A549 treated with Hydrocortisone at 1 μM for 4 hours (cell line): ENCODE data around the gene NBPF14. TPM values are rescaled to one million over a fixed set of nuclear protein-coding genes. Genes with fewer than 3 reads are reported as not detected.

Experiments
- total RNA-seq: library from RNA; stranded (reverse); fragments of 200-300 nt; extraction: Qiagen RNA extraction; gene quantifications from 5 replicates; pipeline ENCODE4 v1.2.3, GENCODE V29; 2022

NBPF14 gene, protein sequence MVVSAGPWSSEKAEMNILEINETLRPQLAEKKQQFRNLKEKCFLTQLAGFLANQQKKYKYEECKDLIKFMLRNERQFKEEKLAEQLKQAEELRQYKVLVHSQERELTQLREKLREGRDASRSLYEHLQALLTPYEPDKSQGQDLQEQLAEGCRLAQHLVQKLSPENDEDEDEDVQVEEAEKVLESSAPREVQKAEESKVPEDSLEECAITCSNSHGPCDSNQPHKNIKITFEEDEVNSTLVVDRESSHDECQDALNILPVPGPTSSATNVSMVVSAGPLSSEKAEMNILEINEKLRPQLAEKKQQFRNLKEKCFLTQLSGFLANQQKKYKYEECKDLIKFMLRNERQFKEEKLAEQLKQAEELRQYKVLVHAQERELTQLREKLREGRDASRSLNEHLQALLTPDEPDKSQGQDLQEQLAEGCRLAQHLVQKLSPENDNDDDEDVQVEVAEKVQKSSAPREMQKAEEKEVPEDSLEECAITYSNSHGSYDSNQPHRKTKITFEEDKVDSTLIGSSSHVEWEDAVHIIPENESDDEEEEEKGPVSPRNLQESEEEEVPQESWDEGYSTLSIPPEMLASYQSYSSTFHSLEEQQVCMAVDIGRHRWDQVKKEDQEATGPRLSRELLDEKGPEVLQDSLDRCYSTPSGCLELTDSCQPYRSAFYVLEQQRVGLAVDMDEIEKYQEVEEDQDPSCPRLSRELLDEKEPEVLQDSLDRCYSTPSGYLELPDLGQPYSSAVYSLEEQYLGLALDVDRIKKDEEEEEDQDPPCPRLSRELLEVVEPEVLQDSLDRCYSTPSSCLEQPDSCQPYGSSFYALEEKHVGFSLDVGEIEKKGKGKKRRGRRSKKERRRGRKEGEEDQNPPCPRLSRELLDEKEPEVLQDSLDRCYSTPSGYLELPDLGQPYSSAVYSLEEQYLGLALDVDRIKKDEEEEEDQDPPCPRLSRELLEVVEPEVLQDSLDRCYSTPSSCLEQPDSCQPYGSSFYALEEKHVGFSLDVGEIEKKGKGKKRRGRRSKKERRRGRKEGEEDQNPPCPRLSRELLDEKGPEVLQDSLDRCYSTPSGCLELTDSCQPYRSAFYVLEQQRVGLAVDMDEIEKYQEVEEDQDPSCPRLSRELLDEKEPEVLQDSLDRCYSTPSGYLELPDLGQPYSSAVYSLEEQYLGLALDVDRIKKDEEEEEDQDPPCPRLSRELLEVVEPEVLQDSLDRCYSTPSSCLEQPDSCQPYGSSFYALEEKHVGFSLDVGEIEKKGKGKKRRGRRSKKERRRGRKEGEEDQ (N-terminal part only)
- total RNA-seq, result 24.5 to 29.5 TPM (median 27.0 TPM) in 5 replicates

GRCh38 chr1:148595911-148596310, at the start of gene NBPF14:
Gene NBPF14, minus strand, starts transcription at chr1:148596011. Its CDS starts 294 bp downstream, at chr1:148595717.

DNA sequence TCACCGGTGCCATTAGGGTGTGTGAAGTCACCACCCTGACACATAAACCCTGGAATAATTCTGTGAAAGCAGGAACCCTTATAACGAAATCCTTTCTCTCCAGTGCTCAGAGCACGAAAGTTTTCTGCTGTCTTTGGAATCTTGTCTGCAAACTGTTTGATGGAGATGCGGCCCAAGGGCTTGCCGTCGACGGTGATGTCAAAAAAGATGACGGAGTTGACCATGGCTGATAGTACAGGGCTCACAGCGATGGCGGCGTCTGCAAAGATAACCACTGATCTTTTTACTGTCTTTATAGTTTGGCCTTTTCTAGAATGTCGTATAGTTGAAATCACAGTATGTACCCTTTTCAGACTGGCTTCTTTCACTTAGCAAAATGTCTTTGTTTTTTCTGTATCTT, 112.8 kb downstream of the NBPF14 start, which contains the start of gene PPIAL4G:
PPIAL4G (minus strand) TSS at position 274 of the 400 bp plus-strand sequence; CDS start at position 224, 50 bp downstream.

Other genes starting within 250 kb of the NBPF14 start
- not detected in 5 replicates for gene PPIAL4G, start 112.7 kb downstream of the NBPF14 start, total RNA-seq
- gene NUDT4B, start 152.8 kb upstream of the NBPF14 start, total RNA-seq, result 0.52 to 3.4 TPM (median 1.2 TPM) in 5 replicates
- 5.3 to 7.2 TPM (median 6.2 TPM) in 5 replicates for gene PDE4DIP, start 248.4 kb upstream of the NBPF14 start, total RNA-seq